GM19351 (cell line): ENCODE measurements around the gene SHQ1.
A peak's percentile ranks its signal among the peaks of the same experiment; 100 is the strongest.
"Not testable (repeated sequence)": the region's sequence is repeated elsewhere in the genome, so short reads cannot be mapped to it uniquely, and the experiment has no call there.

ENCODE experiments used
- ATAC-seq: cut with Tn5 transposase; IDR thresholded peaks from one replicate; pipeline ENCODE4 v1.9.1; 2021; ENCODE audit warnings: mild to moderate bottlenecking, moderate library complexity; ENCODE audit not compliant: unreplicated experiment

Gene SHQ1

GRCh38 chr3:72722930-72723726 is 125.1 kb downstream of the SHQ1 start:
- ATAC-seq, result peak; percentile 69

DNA sequence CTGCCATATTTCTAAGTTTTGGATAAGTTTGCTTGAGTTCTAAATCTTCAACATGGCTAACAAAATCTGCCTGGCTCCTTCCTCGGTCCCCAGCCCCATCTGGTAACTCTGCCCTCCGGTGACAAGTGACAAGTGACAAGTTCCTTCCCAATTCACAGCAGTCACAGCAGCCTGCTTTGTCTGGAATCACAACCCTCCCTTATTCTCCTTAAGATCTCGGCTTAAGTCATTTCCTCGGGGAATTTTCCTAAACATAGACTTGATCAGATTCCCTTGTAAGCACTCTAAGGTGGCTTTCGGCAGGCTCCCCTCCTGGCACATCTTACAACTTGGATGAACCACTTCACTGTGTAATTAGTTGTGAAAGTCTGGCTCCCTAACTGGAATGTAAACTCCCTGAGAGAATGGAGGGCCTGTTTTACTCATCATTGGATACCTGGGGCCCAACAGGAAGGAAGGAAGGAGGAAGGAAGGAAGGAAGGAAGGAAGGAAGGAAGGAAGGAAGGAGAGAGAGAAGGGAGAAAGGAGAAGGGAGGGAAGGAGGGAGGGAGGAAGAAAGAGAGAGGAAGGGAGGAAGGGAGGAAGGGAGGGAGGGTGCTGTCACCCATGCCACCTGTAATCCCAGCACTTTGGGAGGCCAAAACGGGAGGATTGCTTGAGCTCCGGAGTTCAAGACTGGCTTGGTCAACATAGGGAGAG is 126.4 kb downstream of the SHQ1 start:
- ATAC-seq, result no peak

GRCh38 chr3:72720566-72720965 is 127.7 kb downstream of the SHQ1 start:
- no peak for ATAC-seq

DNA sequence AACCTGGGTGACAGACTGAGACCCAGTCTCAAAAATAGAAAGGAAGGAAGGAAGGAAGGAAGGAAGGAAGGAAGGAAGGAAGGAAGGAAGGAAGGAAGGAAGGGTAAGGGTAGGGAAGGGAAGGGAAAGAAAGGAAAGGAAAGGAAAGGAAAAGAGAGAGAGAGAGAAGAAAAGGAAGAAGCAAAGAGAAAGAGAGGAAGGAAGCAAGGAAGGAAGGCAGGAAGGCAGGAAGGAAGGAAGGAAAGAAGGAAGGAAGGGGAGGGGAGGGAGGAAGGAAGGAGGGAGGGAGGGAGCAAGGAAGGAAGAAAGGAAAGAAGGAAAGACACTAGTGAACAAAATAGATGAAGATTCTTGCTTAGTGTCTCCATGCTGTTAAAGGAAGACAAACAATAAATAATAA is 129.1 kb downstream of the SHQ1 start:
- no peak for ATAC-seq

DNA sequence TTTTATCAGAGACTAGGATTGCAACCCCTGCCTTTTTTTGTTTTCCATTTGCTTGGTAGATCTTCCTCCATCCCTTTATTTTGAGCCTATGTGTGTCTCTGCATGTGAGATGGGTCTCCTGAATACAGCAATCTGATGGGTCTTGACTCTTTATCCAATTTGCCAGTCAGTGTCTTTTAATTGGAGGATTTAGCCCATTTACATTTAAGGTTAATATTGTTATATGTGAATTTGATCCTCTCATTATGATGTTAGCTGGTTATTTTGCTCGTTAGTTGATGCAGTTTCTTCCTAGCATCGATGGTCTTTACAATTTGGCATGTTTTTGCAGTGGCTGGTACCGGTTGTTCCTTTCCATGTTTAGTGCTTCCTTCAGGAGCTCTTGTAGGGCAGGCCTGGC is 134.1 kb downstream of the SHQ1 start:
- not testable (repeated sequence) for ATAC-seq

GRCh38 chr3:72710471-72710870 is 137.8 kb downstream of the SHQ1 start:
- not testable (repeated sequence) for ATAC-seq

GRCh38 chr3:72708441-72708840 is 139.8 kb downstream of the SHQ1 start:
- no peak for ATAC-seq

GRCh38 chr3:72702997-72703396 is 145.2 kb downstream of the SHQ1 start:
- no peak for ATAC-seq

DNA sequence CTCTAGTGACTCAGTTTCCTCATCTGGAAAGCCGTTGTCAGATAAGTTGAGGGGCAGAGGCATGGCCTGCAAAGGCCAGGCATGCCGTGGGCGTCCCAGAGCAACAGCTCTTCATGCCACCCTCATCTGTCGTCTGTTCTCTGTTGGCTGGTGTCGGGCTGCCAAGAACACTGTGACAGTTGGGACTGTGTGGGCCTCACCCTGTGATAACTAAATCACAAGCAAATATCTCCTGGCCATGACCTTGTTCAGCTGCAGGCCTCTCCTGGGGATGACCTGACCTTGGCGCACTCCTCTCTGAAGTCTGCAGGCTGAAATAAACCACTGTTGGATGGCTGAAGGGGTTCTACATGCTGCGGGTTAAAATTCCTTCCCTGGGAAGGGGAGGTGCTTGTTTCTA is 145.9 kb downstream of the SHQ1 start:
- ATAC-seq, result no peak

DNA sequence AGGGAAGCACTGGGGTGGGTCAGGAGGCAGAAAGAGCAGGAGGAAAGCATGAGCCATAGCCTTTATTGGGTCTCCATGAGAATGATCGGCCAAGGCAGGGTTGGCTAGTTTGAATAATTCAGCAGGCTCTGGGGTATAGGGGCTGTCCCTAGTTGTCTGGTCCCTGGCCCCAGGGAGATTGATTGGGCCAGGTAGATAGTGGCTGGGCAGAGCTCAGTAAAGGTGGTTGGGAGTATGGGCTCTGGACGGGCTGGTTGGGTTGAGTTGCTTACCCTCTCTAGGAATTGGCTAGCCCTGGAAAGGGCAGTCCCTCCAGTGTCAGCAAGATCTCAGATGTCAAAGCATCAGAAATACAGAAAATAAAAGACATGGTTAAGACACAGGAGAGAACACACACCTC is 148.1 kb downstream of the SHQ1 start:
- no peak for ATAC-seq

- no peak for ATAC-seq
Observed at GRCh38 chr3:72699631-72700030, 148.6 kb downstream of the SHQ1 start.
